ENCODE data around the gene HLA-DRB5. TPM values are rescaled to one million over a fixed set of nuclear protein-coding genes. Genes with fewer than 3 reads are reported as not detected.

Gene HLA-DRB5
- total and polyA plus RNA-seq, 10 of the 15 experiments (the other 5 are each of a cell fraction or from before 2014, with no cell fraction given) = 38.0 to 108 (median 62.8) TPM

GRCh38 chr6:32491700-32492099 is 38.4 kb downstream of the HLA-DRB5 start:
- BruUV-seq (replicated peaks) = no TSS peak
- Histone ChIP-seq H3K36me3 (ENCODE audit: control insufficient read depth in 2 of 2, insufficient read depth in 2 of 2, low read length in 1 of 2) (no peaks in the 10 kb centered on the region), H2AFZ (ENCODE audit: control insufficient read depth, low read depth, low read length) (no peak overlapping the region), H3K9me3 (replicated peaks; ENCODE audit: control insufficient read depth, insufficient read depth, low read length) (no peaks in the 10 kb centered on the region), H3K27me3 (replicated peaks in 1 of 2; ENCODE audit: control insufficient read depth in 2 of 2, insufficient read depth in 2 of 2, low read length in 1 of 2) (no peaks in the 10 kb centered on the region), H3K9ac (ENCODE audit: control insufficient read depth, insufficient read depth, low read length) (no peak overlapping the region), H3K4me1 (ENCODE audit: control insufficient read depth, insufficient read depth, low read length) (no peaks in the 10 kb centered on the region), H3K27ac (ENCODE audit: control insufficient read depth, insufficient read depth) (no peak overlapping the region), H3K79me2 (ENCODE audit: control insufficient read depth, insufficient read depth, low read length) (no peaks in the 10 kb centered on the region), H4K20me1 (ENCODE audit: control insufficient read depth, insufficient read depth) (no peaks in the 10 kb centered on the region), H3K4me3 (no peak overlapping the region), H3K4me2 (ENCODE audit: control insufficient read depth, insufficient read depth) (no peak overlapping the region)
- RAD21 ChIA-PET (ENCODE audit: unreplicated experiment) = no interaction called here
- in situ Hi-C loops (cut with MboI) (no loop called here), intact Hi-C loops (cut with micrococcal nuclease; ENCODE audit: unreplicated experiment) (no loop called here)
- SMC1A ChIA-PET (ENCODE audit: uncharacterized antibody, unreplicated experiment) = no interaction called here
- ATAC-seq (no peak), FAIRE-seq (no peak), DNase-seq (ENCODE audit: low read depth, low spot score) (no peak)
- POLR2A ChIA-PET = no interaction called here
- TF ChIP-seq NFIC (IDR thresholded peaks at IDR 0.05; ENCODE audit: low read depth, low read length) (no peak), CBX3 (IDR thresholded peaks at IDR 0.05; ENCODE audit: borderline replicate concordance, low read depth) (no peak), ZNF217 (IDR thresholded peaks at IDR 0.05) (no peak), RB1 (IDR thresholded peaks at IDR 0.05; ENCODE audit: borderline replicate concordance) (no peak), IRF4 (IDR thresholded peaks at IDR 0.05; ENCODE audit: low read depth, low read length) (no peak), KDM1A (IDR thresholded peaks at IDR 0.05; ENCODE audit: borderline replicate concordance) (no peak), TCF7 (IDR thresholded peaks at IDR 0.05; ENCODE audit: borderline replicate concordance) (no peak), STAT3 (IDR thresholded peaks at IDR 0.05; ENCODE audit: low read depth, low read length) (no peak), MYC (IDR thresholded peaks at IDR 0.05; ENCODE audit: insufficient read depth, insufficient read length, insufficient replicate concordance, low read length, severe bottlenecking) (no peak), POLR2A (IDR thresholded peaks at IDR 0.05; ENCODE audit: low read depth, low read length) (no peak), ASH2L (IDR thresholded peaks at IDR 0.05; ENCODE audit: borderline replicate concordance, low read depth) (no peak)
- TF ChIP-seq, protein P1, sequence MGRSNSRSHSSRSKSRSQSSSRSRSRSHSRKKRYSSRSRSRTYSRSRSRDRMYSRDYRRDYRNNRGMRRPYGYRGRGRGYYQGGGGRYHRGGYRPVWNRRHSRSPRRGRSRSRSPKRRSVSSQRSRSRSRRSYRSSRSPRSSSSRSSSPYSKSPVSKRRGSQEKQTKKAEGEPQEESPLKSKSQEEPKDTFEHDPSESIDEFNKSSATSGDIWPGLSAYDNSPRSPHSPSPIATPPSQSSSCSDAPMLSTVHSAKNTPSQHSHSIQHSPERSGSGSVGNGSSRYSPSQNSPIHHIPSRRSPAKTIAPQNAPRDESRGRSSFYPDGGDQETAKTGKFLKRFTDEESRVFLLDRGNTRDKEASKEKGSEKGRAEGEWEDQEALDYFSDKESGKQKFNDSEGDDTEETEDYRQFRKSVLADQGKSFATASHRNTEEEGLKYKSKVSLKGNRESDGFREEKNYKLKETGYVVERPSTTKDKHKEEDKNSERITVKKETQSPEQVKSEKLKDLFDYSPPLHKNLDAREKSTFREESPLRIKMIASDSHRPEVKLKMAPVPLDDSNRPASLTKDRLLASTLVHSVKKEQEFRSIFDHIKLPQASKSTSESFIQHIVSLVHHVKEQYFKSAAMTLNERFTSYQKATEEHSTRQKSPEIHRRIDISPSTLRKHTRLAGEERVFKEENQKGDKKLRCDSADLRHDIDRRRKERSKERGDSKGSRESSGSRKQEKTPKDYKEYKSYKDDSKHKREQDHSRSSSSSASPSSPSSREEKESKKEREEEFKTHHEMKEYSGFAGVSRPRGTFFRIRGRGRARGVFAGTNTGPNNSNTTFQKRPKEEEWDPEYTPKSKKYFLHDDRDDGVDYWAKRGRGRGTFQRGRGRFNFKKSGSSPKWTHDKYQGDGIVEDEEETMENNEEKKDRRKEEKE (IDR thresholded peaks at IDR 0.05) = no peak
- TF ChIP-seq, protein P2, sequence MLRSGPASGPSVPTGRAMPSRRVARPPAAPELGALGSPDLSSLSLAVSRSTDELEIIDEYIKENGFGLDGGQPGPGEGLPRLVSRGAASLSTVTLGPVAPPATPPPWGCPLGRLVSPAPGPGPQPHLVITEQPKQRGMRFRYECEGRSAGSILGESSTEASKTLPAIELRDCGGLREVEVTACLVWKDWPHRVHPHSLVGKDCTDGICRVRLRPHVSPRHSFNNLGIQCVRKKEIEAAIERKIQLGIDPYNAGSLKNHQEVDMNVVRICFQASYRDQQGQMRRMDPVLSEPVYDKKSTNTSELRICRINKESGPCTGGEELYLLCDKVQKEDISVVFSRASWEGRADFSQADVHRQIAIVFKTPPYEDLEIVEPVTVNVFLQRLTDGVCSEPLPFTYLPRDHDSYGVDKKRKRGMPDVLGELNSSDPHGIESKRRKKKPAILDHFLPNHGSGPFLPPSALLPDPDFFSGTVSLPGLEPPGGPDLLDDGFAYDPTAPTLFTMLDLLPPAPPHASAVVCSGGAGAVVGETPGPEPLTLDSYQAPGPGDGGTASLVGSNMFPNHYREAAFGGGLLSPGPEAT (IDR thresholded peaks at IDR 0.05; ENCODE audit: low read depth) = no peak
- TF ChIP-seq, protein P3, sequence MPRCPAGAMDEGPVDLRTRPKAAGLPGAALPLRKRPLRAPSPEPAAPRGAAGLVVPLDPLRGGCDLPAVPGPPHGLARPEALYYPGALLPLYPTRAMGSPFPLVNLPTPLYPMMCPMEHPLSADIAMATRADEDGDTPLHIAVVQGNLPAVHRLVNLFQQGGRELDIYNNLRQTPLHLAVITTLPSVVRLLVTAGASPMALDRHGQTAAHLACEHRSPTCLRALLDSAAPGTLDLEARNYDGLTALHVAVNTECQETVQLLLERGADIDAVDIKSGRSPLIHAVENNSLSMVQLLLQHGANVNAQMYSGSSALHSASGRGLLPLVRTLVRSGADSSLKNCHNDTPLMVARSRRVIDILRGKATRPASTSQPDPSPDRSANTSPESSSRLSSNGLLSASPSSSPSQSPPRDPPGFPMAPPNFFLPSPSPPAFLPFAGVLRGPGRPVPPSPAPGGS (IDR thresholded peaks at IDR 0.05; ENCODE audit: borderline replicate concordance, insufficient read depth, low read depth, low read length, poor library complexity, severe bottlenecking) = no peak
- CTCF ChIA-PET = no interaction called here
- 0% methylated on average over 1 of the region's 1 CpG for whole genome bisulfite sequencing (ENCODE audit: insufficient coverage, insufficient replicate concordance, low lambda C conversion rate, missing lambda C conversion rate)
